Liver (tissue), 9 donors: Measurements from ENCODE around the gene TXNDC12. TPM values are rescaled to one million over a fixed set of nuclear protein-coding genes. Genes with fewer than 3 reads are reported as not detected.

ENCODE experiments used
- DNase-seq: peaks from one replicate; pipeline ENCODE4 v3.0.0-alpha.2; 2017; ENCODE audit warnings: low spot score
- H3K27ac ChIP-seq, 2 donors: one replicate each; pipeline ENCODE4 v1.7.0; 2013; ENCODE audit warnings: inconsistent platforms in 2 of 2, low read length in 2 of 2, control low read depth in 1 of 2, low read depth in 1 of 2, mild to moderate bottlenecking in 1 of 2
- H3K27me3 ChIP-seq, 4 donors: one replicate each; pipeline versions ENCODE4 v1.6.1 to v1.7.0; 2013; ENCODE audit warnings: low read length in 3 of 4, inconsistent platforms in 1 of 4, mild to moderate bottlenecking in 1 of 4, moderate library complexity in 1 of 4; ENCODE audit not compliant: control insufficient read depth in 4 of 4, insufficient read depth in 4 of 4
- H3K36me3 ChIP-seq, 4 donors: one replicate each; pipeline versions ENCODE4 v1.6.1 to v1.7.0; 2013; ENCODE audit warnings: low read length in 3 of 4, mild to moderate bottlenecking in 3 of 4, low read depth in 1 of 4, moderate library complexity in 1 of 4; ENCODE audit not compliant: control insufficient read depth in 4 of 4, insufficient read depth in 3 of 4
- H3K4me1 ChIP-seq, 4 donors: one replicate each; pipeline versions ENCODE4 v1.6.1 to v1.7.0; 2013; ENCODE audit warnings: low read length in 3 of 4, mild to moderate bottlenecking in 3 of 4, moderate library complexity in 1 of 4; ENCODE audit not compliant: control insufficient read depth in 4 of 4, insufficient read depth in 4 of 4
- H3K4me3 ChIP-seq, 3 donors: one replicate each; pipeline versions ENCODE4 v1.6.1 to v1.7.0; 2013; ENCODE audit warnings: low read length in 3 of 3, control low read depth in 1 of 3, low read depth in 1 of 3, mild to moderate bottlenecking in 1 of 3
- H3K9ac ChIP-seq, 2 donors: one replicate each; pipeline ENCODE4 v1.7.0; 2013; ENCODE audit warnings: low read length in 2 of 2, mild to moderate bottlenecking in 2 of 2, moderate library complexity in 2 of 2, control low read depth in 1 of 2, low read depth in 1 of 2
- H3K9me3 ChIP-seq, 4 donors: one replicate each; pipeline versions ENCODE4 v1.6.1 to v1.7.0; 2013; ENCODE audit warnings: low read length in 3 of 4; ENCODE audit not compliant: control insufficient read depth in 4 of 4
- CTCF ChIP-seq: fragments of 150-350 bp; IDR thresholded peaks from 2 replicates; pipeline ENCODE4 v1.5.1; 2017; ENCODE audit warnings: improper control_type of control experiment, low read depth, low read length; ENCODE audit not compliant: missing input control
- EGR1 ChIP-seq, 2 donors: IDR thresholded peaks; 2 replicates each; pipeline ENCODE4 v1.6.1; 2016 to 2018; ENCODE audit warnings: antibody characterized with exemption in 2 of 2, low read depth in 2 of 2
- FOXA1 ChIP-seq: IDR thresholded peaks from 2 replicates; pipeline ENCODE4 v1.6.1; 2016; ENCODE audit warnings: antibody characterized with exemption
- GABPA ChIP-seq, 2 donors: IDR thresholded peaks in 1 of 2; conservative IDR thresholded peaks in 1 of 2; 2 replicates each; pipeline ENCODE4 v1.6.1; 2016; ENCODE audit warnings: antibody characterized with exemption in 2 of 2, mild to moderate bottlenecking in 1 of 2, moderate library complexity in 1 of 2
- HNF4A ChIP-seq, 2 donors: conservative IDR thresholded peaks; 2 replicates each; pipeline ENCODE4 v1.6.1; 2016; ENCODE audit warnings: antibody characterized with exemption in 2 of 2, mild to moderate bottlenecking in 2 of 2
- NR2F2 ChIP-seq: IDR thresholded peaks from 2 replicates; pipeline ENCODE4 v1.6.1; 2016; ENCODE audit warnings: antibody characterized with exemption
- RAD21 ChIP-seq, 2 donors: IDR thresholded peaks; 2 replicates each; pipeline ENCODE4 v1.6.1; 2016; ENCODE audit warnings: antibody characterized with exemption in 2 of 2, mild to moderate bottlenecking in 2 of 2
- REST ChIP-seq: IDR thresholded peaks from 2 replicates; pipeline ENCODE4 v1.6.1; 2016; ENCODE audit warnings: antibody characterized with exemption, mild to moderate bottlenecking
- RXRA ChIP-seq, 2 donors: IDR thresholded peaks; 2 replicates each; pipeline ENCODE4 v1.6.1; 2017 to 2018; ENCODE audit warnings: antibody characterized with exemption in 2 of 2, mild to moderate bottlenecking in 1 of 2
- TAF1 ChIP-seq: conservative IDR thresholded peaks from 2 replicates; pipeline ENCODE4 v1.6.1; 2016; ENCODE audit warnings: antibody characterized with exemption, mild to moderate bottlenecking
- YY1 ChIP-seq: IDR thresholded peaks from 2 replicates; pipeline ENCODE4 v1.6.1; 2016; ENCODE audit warnings: antibody characterized with exemption, mild to moderate bottlenecking
- WGBS: extraction: QIAGEN DNeasy Blood & Tissue Kit; methylation state at CpG from one replicate; pipeline ENCODE4 v1.1.7; 2013; 5-methylcytosine and 5-hydroxymethylcytosine counted together
- polyA plus RNA-seq, 2 donors: library from polyadenylated mRNA; stranded (reverse) in 1 of 2; unstranded in 1 of 2; fragments of 200-250 nt in 1 of 2; fragments of >200 nt in 1 of 2; fragmentation: Nextera tagmentation in 1 of 2; extraction: Ambion mirVana in 1 of 2; gene quantifications; one replicate each; pipeline versions ENCODE4 v1.2.1 to v1.2.3, GENCODE V29; 2013 to 2015
- total RNA-seq, 2 donors: library from RNA; depleted of rRNA; stranded (reverse); fragments of >200 nt; gene quantifications; one replicate each; pipeline ENCODE4 v1.2.3, GENCODE V29; 2014
- TF ChIP-seq, protein P1 (sequence below): IDR thresholded peaks from 2 replicates; pipeline ENCODE4 v1.6.1; 2016; ENCODE audit warnings: antibody characterized with exemption
- TF ChIP-seq, protein P2 (sequence below): IDR thresholded peaks from 2 replicates; pipeline ENCODE4 v1.6.1; 2016; ENCODE audit warnings: antibody characterized with exemption
- TF ChIP-seq, protein P3 (sequence below): IDR thresholded peaks from 2 replicates; pipeline ENCODE4 v1.6.1; 2016; ENCODE audit warnings: antibody characterized with exemption
- donor health status: healthy.
- donor health status: healthy.
- donor health status: healthy.
- donor health status: healthy.
- donor health status: healthy.

TXNDC12 gene
- total and polyA plus RNA-seq, 4 donors: 17.5 to 35.8 (median 20.7) TPM

DNA sequence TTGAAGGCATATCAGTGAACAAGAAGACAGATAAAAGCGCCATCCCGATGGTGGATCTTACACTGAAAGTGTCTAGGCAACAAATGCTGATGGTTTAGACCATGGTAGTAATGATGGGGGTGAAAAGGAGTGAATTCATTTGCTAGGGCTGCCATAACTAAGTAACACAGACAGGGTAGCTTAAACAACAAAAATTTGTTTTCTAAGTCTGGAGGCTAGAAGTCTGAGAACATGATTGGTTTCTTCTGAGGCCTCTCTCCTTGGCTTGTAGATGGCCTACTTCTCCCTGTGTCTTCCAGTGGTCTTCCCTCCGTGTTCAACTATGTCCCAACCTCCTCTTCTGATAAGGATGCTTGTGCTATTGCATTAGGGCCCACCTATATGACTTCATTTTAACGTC is 51.1 kb downstream of the TXNDC12 start (continued):
- TF ChIP-seq, protein P1, sequence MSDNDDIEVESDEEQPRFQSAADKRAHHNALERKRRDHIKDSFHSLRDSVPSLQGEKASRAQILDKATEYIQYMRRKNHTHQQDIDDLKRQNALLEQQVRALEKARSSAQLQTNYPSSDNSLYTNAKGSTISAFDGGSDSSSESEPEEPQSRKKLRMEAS: no peak
- no peak for TF ChIP-seq RXRA (IDR thresholded peaks at IDR 0.05)
- TF ChIP-seq, protein P2, sequence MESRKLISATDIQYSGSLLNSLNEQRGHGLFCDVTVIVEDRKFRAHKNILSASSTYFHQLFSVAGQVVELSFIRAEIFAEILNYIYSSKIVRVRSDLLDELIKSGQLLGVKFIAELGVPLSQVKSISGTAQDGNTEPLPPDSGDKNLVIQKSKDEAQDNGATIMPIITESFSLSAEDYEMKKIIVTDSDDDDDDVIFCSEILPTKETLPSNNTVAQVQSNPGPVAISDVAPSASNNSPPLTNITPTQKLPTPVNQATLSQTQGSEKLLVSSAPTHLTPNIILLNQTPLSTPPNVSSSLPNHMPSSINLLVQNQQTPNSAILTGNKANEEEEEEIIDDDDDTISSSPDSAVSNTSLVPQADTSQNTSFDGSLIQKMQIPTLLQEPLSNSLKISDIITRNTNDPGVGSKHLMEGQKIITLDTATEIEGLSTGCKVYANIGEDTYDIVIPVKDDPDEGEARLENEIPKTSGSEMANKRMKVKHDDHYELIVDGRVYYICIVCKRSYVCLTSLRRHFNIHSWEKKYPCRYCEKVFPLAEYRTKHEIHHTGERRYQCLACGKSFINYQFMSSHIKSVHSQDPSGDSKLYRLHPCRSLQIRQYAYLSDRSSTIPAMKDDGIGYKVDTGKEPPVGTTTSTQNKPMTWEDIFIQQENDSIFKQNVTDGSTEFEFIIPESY: no peak

- H3K4me1 ChIP-seq: no peaks in the 10 kb centered on the region
- 51% methylated on average over 9 of the region's 9 CpGs for WGBS
- no peaks in the 10 kb centered on the region for H3K36me3 ChIP-seq
- H3K27ac ChIP-seq: no peak overlapping the region
- H3K27me3 ChIP-seq: no peaks in the 10 kb centered on the region
- no peak overlapping the region for H3K9ac ChIP-seq
- no peak overlapping the region for H3K4me3 ChIP-seq
- TF ChIP-seq, protein P3, sequence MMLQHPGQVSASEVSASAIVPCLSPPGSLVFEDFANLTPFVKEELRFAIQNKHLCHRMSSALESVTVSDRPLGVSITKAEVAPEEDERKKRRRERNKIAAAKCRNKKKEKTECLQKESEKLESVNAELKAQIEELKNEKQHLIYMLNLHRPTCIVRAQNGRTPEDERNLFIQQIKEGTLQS: no peak
- TF ChIP-seq REST: peak; percentile 100
- no peak for TF ChIP-seq EGR1 (IDR thresholded peaks at IDR 0.05; ENCODE audit: low read depth in 2 of 2)
- TF ChIP-seq, protein P2: no peak
- TF ChIP-seq HNF4A (conservative IDR thresholded peaks at IDR 0.05): peak in 1 of 2 donors; percentile 6
- TF ChIP-seq RXRA (IDR thresholded peaks at IDR 0.05): no peak
- peak; percentile 97 to 99 for TF ChIP-seq RAD21 (IDR thresholded peaks at IDR 0.05)
- peak; percentile 98 for TF ChIP-seq CTCF
- TF ChIP-seq YY1: no peak
- no peak for TF ChIP-seq GABPA (IDR thresholded peaks at IDR 0.05 in 1 of 2, conservative IDR thresholded peaks at IDR 0.05 in 1 of 2)
- no peak for TF ChIP-seq TAF1
- peak; percentile 20 for TF ChIP-seq NR2F2
- no peak for TF ChIP-seq FOXA1
- DNase-seq: peak; percentile 39
- H3K9me3 ChIP-seq: no peaks in the 10 kb centered on the region
These were observed 52.7 kb downstream of the TXNDC12 start for GRCh38 chr1:52002038-52002917.
